GM12891 (cell line): ENCODE measurements around the gene GLP2R.

Source experiments
- PAX5 ChIP-seq: IDR thresholded peaks from 2 replicates; pipeline ENCODE4 v1.6.1; 2011; ENCODE audit warnings: low read length, moderate library complexity, mild to moderate bottlenecking; ENCODE audit not compliant: insufficient read depth, severe bottlenecking
- POLR2A ChIP-seq: IDR thresholded peaks from 2 replicates; pipeline ENCODE4 v1.6.1; 2011; ENCODE audit warnings: low read depth, low read length, control low read depth
- POLR2AphosphoS5 ChIP-seq: IDR thresholded peaks from 2 replicates; pipeline ENCODE4 v1.6.1; 2011; ENCODE audit warnings: low read depth, low read length, control low read depth
- POU2F2 ChIP-seq: IDR thresholded peaks from 2 replicates; pipeline ENCODE4 v1.6.1; 2011; ENCODE audit warnings: low read depth, mild to moderate bottlenecking, control low read depth, low read length, moderate library complexity
- SPI1 ChIP-seq: IDR thresholded peaks from 2 replicates; pipeline ENCODE4 v1.6.1; 2011; ENCODE audit warnings: low read depth, low read length, control low read depth
- TAF1 ChIP-seq: IDR thresholded peaks from 2 replicates; pipeline ENCODE4 v1.6.1; 2011; ENCODE audit warnings: low read depth, low read length, control low read depth

GRCh38 chr17:9918804-9919352 is 93.2 kb downstream of the GLP2R start:
- TF ChIP-seq POLR2A (no peak), POLR2AphosphoS5 (no peak), SPI1 (no peak), TAF1 (no peak), POU2F2 (no peak), PAX5 (no peak)
